GM19328 (cell line): Measurements from ENCODE around the gene DNAJC22.
"Not testable (repeated sequence)": the region's sequence is repeated elsewhere in the genome, so short reads cannot be mapped to it uniquely, and the experiment has no call there.

Experiments used
- ATAC-seq: cut with Tn5 transposase; IDR thresholded peaks from one replicate; pipeline ENCODE4 v1.9.1; 2021; ENCODE audit warnings: mild to moderate bottlenecking, moderate library complexity; ENCODE audit not compliant: unreplicated experiment

Gene DNAJC22

GRCh38 chr12:49367381-49368239, 20.9 kb downstream of the DNAJC22 start, which contains the start of gene SPATS2:
Gene SPATS2 (plus strand): TSS chr12:49367462. CDS start chr12:49461013, 93,551 bp downstream.
- no peak for ATAC-seq

- ATAC-seq = no peak
These were observed 21.5 kb downstream of the DNAJC22 start for GRCh38 chr12:49368240-49368600.

- no peak for ATAC-seq
These were observed 22.9 kb downstream of the DNAJC22 start for GRCh38 chr12:49369411-49370145.

GRCh38 chr12:49370539-49370938, 23.9 kb downstream of the DNAJC22 start:
- no peak for ATAC-seq

GRCh38 chr12:49375406-49375805, 28.7 kb downstream of the DNAJC22 start:
- ATAC-seq = no peak

- no peak for ATAC-seq
These were observed 30.7 kb downstream of the DNAJC22 start for GRCh38 chr12:49377386-49377785.

GRCh38 chr12:49380184-49380583, 33.5 kb downstream of the DNAJC22 start:
- ATAC-seq = not testable (repeated sequence)

GRCh38 chr12:49388682-49389386, 42.1 kb downstream of the DNAJC22 start:
- ATAC-seq = no peak

GRCh38 chr12:49389387-49389703, 42.7 kb downstream of the DNAJC22 start:
- no peak for ATAC-seq

GRCh38 chr12:49397000-49397399, 50.3 kb downstream of the DNAJC22 start:
- ATAC-seq = no peak

GRCh38 chr12:49400304-49400703, 53.6 kb downstream of the DNAJC22 start:
- ATAC-seq = no peak
